CD4-positive, CD25-positive, alpha-beta regulatory T cell (primary cell): Measurements from ENCODE around the gene UGT3A1. TPM values are rescaled to one million over a fixed set of nuclear protein-coding genes. Genes with fewer than 3 reads are reported as not detected.
"Not testable (repeated sequence)": the region's sequence is repeated elsewhere in the genome, so short reads cannot be mapped to it uniquely, and the experiment has no call there.

ENCODE experiments used
- ATAC-seq, 2 donors: fragments of 150-1000 bp; cut with Tn5 transposase; one replicate each; pipeline ENCODE4 v1.10.0; 2021; ENCODE audit warnings: low read depth in 2 of 2, moderate number of reproducible peaks in 2 of 2, moderate library complexity in 1 of 2
- DNase-seq, 3 donors: peaks; one replicate each; pipeline versions ENCODE4 v3.0.0 to v3.0.0-alpha.2; 2012 to 2022; ENCODE audit warnings: mixed read lengths in 1 of 3
- H3K27ac ChIP-seq: one replicate; pipeline ENCODE4 v1.7.0; 2013; ENCODE audit warnings: mild to moderate bottlenecking, low read length; ENCODE audit not compliant: insufficient read depth, poor library complexity, severe bottlenecking
- H3K27me3 ChIP-seq: one replicate; pipeline ENCODE4 v1.7.0; 2013; ENCODE audit warnings: low read length; ENCODE audit not compliant: control insufficient read depth, insufficient read depth
- H3K36me3 ChIP-seq: one replicate; pipeline ENCODE4 v1.7.0; 2013; ENCODE audit warnings: mild to moderate bottlenecking, low read length, moderate library complexity; ENCODE audit not compliant: control insufficient read depth, insufficient read depth
- H3K4me1 ChIP-seq: 2 replicates; pipeline ENCODE4 v1.7.0; 2013; ENCODE audit warnings: mild to moderate bottlenecking, low read length; ENCODE audit not compliant: insufficient read depth, control insufficient read depth, poor library complexity, severe bottlenecking
- H3K4me3 ChIP-seq: one replicate; pipeline ENCODE4 v1.7.0; 2013; ENCODE audit warnings: low read depth, mild to moderate bottlenecking, low read length, moderate library complexity
- H3K9me3 ChIP-seq, 2 experiments: 1 replicate in 1 of 2; 2 replicates in 1 of 2; pipeline ENCODE4 v1.7.0; 2013; ENCODE audit warnings: low read length in 2 of 2, mild to moderate bottlenecking in 1 of 2, moderate library complexity in 1 of 2; ENCODE audit not compliant: control insufficient read depth in 2 of 2
- H3K27ac Mint-ChIP-seq, 3 donors: one replicate each; pipeline ENCODE4 v1.8.0; 2020 to 2022; ENCODE audit warnings: mild to moderate bottlenecking in 3 of 3, mixed read lengths in 3 of 3, moderate library complexity in 2 of 3
- H3K27me3 Mint-ChIP-seq: one replicate; pipeline ENCODE4 v1.8.0; 2022; ENCODE audit warnings: mild to moderate bottlenecking, mixed read lengths
- H3K36me3 Mint-ChIP-seq: one replicate; pipeline ENCODE4 v1.8.0; 2020; ENCODE audit warnings: mixed read lengths
- H3K4me1 Mint-ChIP-seq, 4 donors: one replicate each; pipeline ENCODE4 v1.8.0; 2020 to 2022; ENCODE audit warnings: mixed read lengths in 4 of 4, mild to moderate bottlenecking in 1 of 4
- H3K4me3 Mint-ChIP-seq, 4 donors: one replicate each; pipeline ENCODE4 v1.8.0; 2020 to 2022; ENCODE audit warnings: mild to moderate bottlenecking in 4 of 4, mixed read lengths in 4 of 4, moderate library complexity in 3 of 4
- H3K9me3 Mint-ChIP-seq, 7 donors: one replicate each; pipeline ENCODE4 v1.8.0; 2020 to 2022; ENCODE audit warnings: mixed read lengths in 7 of 7, mild to moderate bottlenecking in 3 of 7, moderate library complexity in 2 of 7
- polyA plus RNA-seq, 4 donors: library from polyadenylated mRNA; unstranded; fragments of 300-500 nt; fragmentation: Illumina TruSeq; gene quantifications; one replicate each; pipeline ENCODE4 v1.2.3, GENCODE V29; 2021
- total RNA-seq: library from RNA; stranded (reverse); gene quantifications from one replicate; pipeline ENCODE4 v1.2.3, GENCODE V29; 2022

UGT3A1 gene
- total and polyA plus RNA-seq, 5 donors from 2014 or later = not detected

GRCh38 chr5:35988529-35988928, 2.7 kb downstream of the UGT3A1 start:
- H3K4me3 Mint-ChIP-seq = no peak overlapping the region
- H3K36me3 Mint-ChIP-seq = no peaks in the 10 kb centered on the region
- Histone ChIP-seq H3K27me3 (peaks cover 2% of the 10 kb centered on the region), H3K4me1 (no peaks in the 10 kb centered on the region), H3K27ac (no peak overlapping the region), H3K4me3 (no peak overlapping the region), H3K36me3 (no peaks in the 10 kb centered on the region), H3K9me3 (no peaks in the 10 kb centered on the region)
- no peak overlapping the region for H3K27ac Mint-ChIP-seq
- H3K9me3 Mint-ChIP-seq = peaks cover 0 to 3% (median 0%) of the 10 kb centered on the region in 7 donors
- H3K27me3 Mint-ChIP-seq = peaks cover 14% of the 10 kb centered on the region
- DNase-seq (no peak), ATAC-seq (no peak)
- H3K4me1 Mint-ChIP-seq = no peaks in the 10 kb centered on the region

DNA sequence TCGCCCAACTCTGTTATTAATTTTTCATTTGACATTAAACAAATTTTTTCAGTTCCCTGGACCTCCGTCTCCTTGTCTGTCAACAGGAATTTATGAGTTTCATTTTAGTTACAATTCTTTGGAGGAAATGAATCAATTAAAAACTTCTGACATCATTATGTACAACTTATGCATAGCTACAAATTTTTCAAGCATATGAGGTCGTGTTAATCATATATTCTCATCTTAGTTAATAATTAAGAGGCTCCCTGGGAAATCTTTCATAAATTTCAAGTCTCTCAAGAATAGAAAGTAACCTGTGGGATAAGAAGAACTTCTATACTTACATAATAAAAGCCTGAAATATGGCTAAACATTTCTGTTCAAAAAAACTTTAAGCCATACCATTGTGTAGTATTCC, 3.4 kb downstream of the UGT3A1 start:
- Mint-ChIP-seq H3K4me1 (no peaks in the 10 kb centered on the region), H3K27ac (no peak overlapping the region), H3K36me3 (no peaks in the 10 kb centered on the region), H3K27me3 (peaks cover 12% of the 10 kb centered on the region), H3K9me3 (peaks cover 0 to 8% (median 3%) of the 10 kb centered on the region in 7 donors), H3K4me3 (no peak overlapping the region)
- Histone ChIP-seq H3K9me3 (no peaks in the 10 kb centered on the region), H3K27me3 (peaks cover 2% of the 10 kb centered on the region), H3K36me3 (no peaks in the 10 kb centered on the region), H3K4me3 (no peak overlapping the region), H3K4me1 (no peaks in the 10 kb centered on the region), H3K27ac (no peak overlapping the region)
- DNase-seq (no peak), ATAC-seq (no peak)

GRCh38 chr5:35979715-35980114, 11.5 kb downstream of the UGT3A1 start:
- DNase-seq = no peak
- peaks cover 5% of the 10 kb centered on the region for H3K27me3 Mint-ChIP-seq
- Histone ChIP-seq H3K4me3 (no peak overlapping the region), H3K27ac (no peak overlapping the region), H3K27me3 (no peaks in the 10 kb centered on the region), H3K4me1 (no peaks in the 10 kb centered on the region), H3K36me3 (no peaks in the 10 kb centered on the region), H3K9me3 (peaks cover 1 to 9% of the 10 kb centered on the region in 2 experiments)
- H3K4me1 Mint-ChIP-seq = no peaks in the 10 kb centered on the region
- H3K9me3 Mint-ChIP-seq = peaks cover 3 to 40% (median 8%) of the 10 kb centered on the region in 7 donors
- H3K36me3 Mint-ChIP-seq = no peaks in the 10 kb centered on the region
- H3K27ac Mint-ChIP-seq = no peak overlapping the region
- no peak overlapping the region for H3K4me3 Mint-ChIP-seq
- ATAC-seq = no peak

DNA sequence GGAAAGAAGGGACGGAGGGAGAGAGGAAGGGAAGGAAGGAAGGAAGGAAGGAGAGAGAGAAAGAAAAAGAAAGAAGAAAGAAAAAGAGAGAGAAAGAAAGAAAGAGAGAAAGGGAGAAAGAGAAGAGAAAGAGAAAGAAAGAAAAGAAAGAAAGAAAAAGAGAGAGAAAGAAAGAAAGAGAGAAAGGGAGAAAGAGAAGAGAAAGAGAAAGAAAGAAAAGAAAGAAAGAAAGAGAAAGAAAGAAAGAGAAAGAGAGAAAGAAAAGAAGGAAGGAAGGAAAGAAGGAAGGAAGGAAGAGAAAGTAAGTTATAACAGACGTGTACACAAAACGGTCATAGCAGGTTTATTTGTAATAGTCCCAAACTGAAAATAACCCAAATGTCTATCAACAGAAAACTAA, 14.3 kb downstream of the UGT3A1 start:
- not testable (repeated sequence) for H3K4me3 Mint-ChIP-seq, H3K4me1 ChIP-seq, DNase-seq, H3K4me1 Mint-ChIP-seq, H3K9me3 ChIP-seq, H3K27me3 ChIP-seq, H3K36me3 ChIP-seq, H3K27me3 Mint-ChIP-seq, ATAC-seq, H3K36me3 Mint-ChIP-seq, H3K4me3 ChIP-seq, H3K27ac ChIP-seq
- peak overlapping the region in 1 of 3 donors; percentile 83 for H3K27ac Mint-ChIP-seq
- H3K9me3 Mint-ChIP-seq = peaks cover 0 to 28% (median 6%) of the 10 kb centered on the region in 7 donors

GRCh38 chr5:35974570-35974969, 16.6 kb downstream of the UGT3A1 start:
- H3K36me3 Mint-ChIP-seq = no peaks in the 10 kb centered on the region
- Histone ChIP-seq H3K36me3 (no peaks in the 10 kb centered on the region), H3K4me1 (no peaks in the 10 kb centered on the region), H3K4me3 (no peak overlapping the region), H3K27me3 (no peaks in the 10 kb centered on the region), H3K9me3 (no peaks in the 10 kb centered on the region), H3K27ac (no peak overlapping the region)
- H3K27ac Mint-ChIP-seq = no peak overlapping the region
- H3K9me3 Mint-ChIP-seq = peaks cover 0 to 20% (median 7%) of the 10 kb centered on the region in 7 donors
- ATAC-seq = no peak
- peaks cover 5% of the 10 kb centered on the region for H3K27me3 Mint-ChIP-seq
- no peak overlapping the region for H3K4me3 Mint-ChIP-seq
- DNase-seq = no peak
- H3K4me1 Mint-ChIP-seq = no peaks in the 10 kb centered on the region

DNA sequence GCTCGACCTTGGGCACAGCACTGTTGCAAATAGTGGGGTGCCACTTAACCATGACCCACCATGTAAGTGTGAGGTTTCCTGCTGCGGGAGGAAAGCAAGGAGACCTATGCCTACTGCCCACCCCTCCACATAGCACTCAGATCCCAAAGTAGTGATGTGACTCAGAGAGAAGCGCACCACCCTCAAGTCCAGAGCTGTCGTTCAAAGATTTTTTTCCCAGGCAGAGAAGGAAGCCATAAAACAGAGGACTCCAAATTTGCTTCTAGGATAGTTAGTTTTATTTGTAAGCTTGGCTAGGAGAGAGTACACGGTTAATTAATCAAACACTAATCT, 19.3 kb downstream of the UGT3A1 start:
- Mint-ChIP-seq H3K27me3 (no peaks in the 10 kb centered on the region), H3K27ac (no peak overlapping the region), H3K9me3 (peaks cover 0 to 13% (median 3%) of the 10 kb centered on the region in 7 donors), H3K36me3 (no peaks in the 10 kb centered on the region), H3K4me1 (no peaks in the 10 kb centered on the region), H3K4me3 (no peak overlapping the region)
- H3K4me3 ChIP-seq = no peak overlapping the region
- no peak overlapping the region for H3K27ac ChIP-seq
- H3K27me3 ChIP-seq = no peaks in the 10 kb centered on the region
- DNase-seq (no peak), ATAC-seq (no peak)
- H3K9me3 ChIP-seq = no peaks in the 10 kb centered on the region
- no peaks in the 10 kb centered on the region for H3K4me1 ChIP-seq
- H3K36me3 ChIP-seq = no peaks in the 10 kb centered on the region

GRCh38 chr5:35971186-35971877, 19.9 kb downstream of the UGT3A1 start:
- DNase-seq (no peak), ATAC-seq (no peak)
- Mint-ChIP-seq H3K27ac (peak overlapping the region in 1 of 3 donors; percentile 72), H3K27me3 (no peaks in the 10 kb centered on the region), H3K4me1 (no peaks in the 10 kb centered on the region), H3K9me3 (peaks cover 0 to 8% (median 3%) of the 10 kb centered on the region in 7 donors), H3K4me3 (no peak overlapping the region), H3K36me3 (no peaks in the 10 kb centered on the region)
- no peaks in the 10 kb centered on the region for H3K9me3 ChIP-seq
- H3K27ac ChIP-seq = no peak overlapping the region
- H3K4me3 ChIP-seq = no peak overlapping the region
- H3K36me3 ChIP-seq = no peaks in the 10 kb centered on the region
- no peaks in the 10 kb centered on the region for H3K27me3 ChIP-seq
- no peaks in the 10 kb centered on the region for H3K4me1 ChIP-seq

- ATAC-seq (no peak), DNase-seq (peak in 1 of 3 donors; percentile 4)
- no peak overlapping the region for H3K27ac ChIP-seq
- Mint-ChIP-seq H3K27ac (no peak overlapping the region), H3K4me3 (no peak overlapping the region), H3K9me3 (peaks cover 0 to 6% (median 0%) of the 10 kb centered on the region in 7 donors), H3K4me1 (no peaks in the 10 kb centered on the region), H3K27me3 (peaks cover 26% of the 10 kb centered on the region), H3K36me3 (no peaks in the 10 kb centered on the region)
- H3K36me3 ChIP-seq = no peaks in the 10 kb centered on the region
- H3K4me1 ChIP-seq = no peaks in the 10 kb centered on the region
- H3K9me3 ChIP-seq = peaks cover 0 to 7% of the 10 kb centered on the region in 2 experiments
- H3K27me3 ChIP-seq = peaks cover 6% of the 10 kb centered on the region
- H3K4me3 ChIP-seq = no peak overlapping the region
Observed at GRCh38 chr5:35963381-35963843, 27.8 kb downstream of the UGT3A1 start.
